HG03565 (cell line): ENCODE data around the gene PLEKHM2.
A peak's percentile ranks its signal among the peaks of the same experiment; 100 is the strongest.
"Not testable (repeated sequence)": the region's sequence is repeated elsewhere in the genome, so short reads cannot be mapped to it uniquely, and the experiment has no call there.

ENCODE experiments used
- ATAC-seq: cut with Tn5 transposase; IDR thresholded peaks from one replicate; pipeline ENCODE4 v1.9.1; 2021; ENCODE audit warnings: mild to moderate bottlenecking, moderate library complexity; ENCODE audit not compliant: unreplicated experiment

PLEKHM2 gene

DNA sequence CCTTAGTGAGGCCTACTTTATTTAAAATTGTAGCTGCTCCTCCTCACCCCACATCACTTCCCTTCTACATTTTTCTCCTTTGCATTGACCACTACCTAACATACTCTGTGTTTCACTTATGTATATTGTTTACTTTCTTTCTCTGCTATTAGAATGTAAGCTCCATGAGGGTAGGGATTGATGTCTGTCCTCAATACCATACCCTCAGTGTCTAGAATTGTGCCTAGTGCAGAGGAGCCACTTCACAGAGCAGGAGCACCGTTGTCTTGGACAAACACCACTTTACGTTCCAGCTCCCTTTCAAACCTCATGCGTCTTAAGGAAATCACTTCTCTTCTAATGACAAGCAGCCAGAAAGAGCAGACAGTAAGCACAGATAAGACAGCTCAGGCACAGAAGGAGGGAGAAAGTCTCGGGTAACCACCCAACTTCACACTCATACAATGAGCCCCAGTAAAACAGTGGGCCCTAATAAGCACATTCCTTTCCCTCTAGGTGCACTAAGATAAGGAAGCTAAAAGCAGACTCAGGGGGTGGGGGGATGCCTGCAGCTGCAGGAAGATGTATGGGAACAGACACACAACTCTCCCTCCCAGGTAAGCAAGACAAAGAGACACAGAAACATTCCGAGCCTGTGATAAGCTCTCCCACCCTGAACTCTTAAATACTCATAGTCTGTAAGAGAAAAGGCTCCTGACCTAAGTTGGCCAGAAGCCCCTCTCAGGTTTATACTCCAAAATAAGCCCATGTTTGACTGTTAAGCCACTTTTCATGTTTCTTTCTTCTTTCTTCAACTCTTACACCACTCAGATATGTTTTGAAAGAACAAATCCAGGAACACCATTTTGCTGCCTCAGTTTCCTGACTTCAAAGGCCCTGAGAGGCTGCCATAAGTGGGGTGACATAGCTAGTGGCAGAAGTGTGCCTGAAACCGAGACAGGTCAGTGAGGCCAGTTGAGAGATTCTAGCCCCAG is 7.1 kb upstream of the PLEKHM2 start:
- no peak for ATAC-seq

DNA sequence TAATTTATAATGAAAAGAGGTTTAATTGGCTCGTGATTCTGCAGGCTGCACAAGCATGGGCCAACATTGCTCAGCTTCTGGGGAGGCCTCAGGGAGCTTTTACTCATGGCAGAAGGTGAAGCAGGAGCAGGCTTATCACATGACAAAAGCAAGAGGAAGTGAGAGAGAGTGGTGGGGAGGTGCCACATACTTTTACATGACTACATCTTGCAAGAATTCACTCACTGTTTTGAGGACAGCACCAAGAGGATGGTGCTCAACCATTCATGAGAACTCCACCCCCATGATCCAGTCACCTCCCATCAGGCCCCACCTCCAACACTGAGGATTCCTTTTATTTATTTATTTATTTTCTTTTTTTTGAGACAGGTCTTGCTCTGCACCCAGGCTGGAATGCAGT is 5.5 kb upstream of the PLEKHM2 start:
- ATAC-seq, result no peak

DNA sequence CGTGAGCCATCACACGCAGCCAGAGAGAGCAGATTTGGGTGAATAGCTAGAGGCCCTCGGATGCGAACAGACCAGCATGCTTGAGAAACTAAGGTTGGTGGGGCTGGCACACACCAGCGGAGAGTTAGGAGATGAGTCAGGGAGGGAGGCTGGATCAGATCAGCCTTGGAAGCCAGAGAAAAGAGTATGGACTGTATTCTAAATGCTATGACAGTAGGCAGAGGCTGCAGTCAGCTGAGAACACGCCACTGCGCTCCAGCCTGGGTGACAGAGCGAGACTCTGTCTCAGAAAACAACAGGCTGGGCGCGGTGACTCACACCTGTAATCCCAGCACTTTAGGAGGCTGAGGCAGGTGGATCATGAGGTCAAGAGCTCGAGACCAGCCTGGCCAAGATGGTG is 4.0 kb upstream of the PLEKHM2 start:
- no peak for ATAC-seq

DNA sequence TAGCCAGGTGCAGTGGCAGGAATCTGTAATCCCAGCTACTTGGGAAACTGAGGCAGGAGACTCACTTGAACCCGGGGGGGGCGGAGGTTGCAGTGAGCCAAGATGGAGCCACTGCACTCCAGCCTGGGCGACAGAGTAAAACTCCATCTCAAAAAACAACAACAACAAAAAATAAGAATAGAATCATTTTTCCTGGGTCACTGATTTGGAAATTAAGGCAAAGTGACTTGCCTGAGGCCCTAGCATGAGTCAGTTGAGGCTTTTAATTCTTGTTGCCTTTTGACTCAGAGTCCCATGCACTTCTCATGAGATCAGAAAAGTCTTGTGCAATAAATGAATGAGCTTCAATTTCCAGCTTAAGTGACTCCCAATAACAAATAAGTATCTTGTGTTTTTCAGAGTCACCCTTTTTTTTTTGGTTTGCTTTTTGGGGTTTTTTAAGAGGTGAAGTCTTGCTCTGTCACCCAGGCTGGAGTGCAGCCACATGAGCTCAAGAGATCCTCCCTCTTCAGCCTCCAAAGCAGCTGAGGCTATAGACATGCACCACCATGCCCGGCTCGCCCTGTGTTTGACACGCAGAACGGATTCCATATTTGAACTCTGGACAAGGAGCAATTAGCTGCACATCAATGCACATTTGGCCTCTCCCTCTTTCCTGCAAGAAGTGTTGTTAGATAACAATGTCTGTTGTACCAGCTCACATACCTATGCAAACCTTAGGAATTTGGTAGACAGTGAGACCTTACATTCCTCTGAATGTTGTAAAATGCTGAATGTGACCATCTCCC is 3.4 kb upstream of the PLEKHM2 start:
- no peak for ATAC-seq

DNA sequence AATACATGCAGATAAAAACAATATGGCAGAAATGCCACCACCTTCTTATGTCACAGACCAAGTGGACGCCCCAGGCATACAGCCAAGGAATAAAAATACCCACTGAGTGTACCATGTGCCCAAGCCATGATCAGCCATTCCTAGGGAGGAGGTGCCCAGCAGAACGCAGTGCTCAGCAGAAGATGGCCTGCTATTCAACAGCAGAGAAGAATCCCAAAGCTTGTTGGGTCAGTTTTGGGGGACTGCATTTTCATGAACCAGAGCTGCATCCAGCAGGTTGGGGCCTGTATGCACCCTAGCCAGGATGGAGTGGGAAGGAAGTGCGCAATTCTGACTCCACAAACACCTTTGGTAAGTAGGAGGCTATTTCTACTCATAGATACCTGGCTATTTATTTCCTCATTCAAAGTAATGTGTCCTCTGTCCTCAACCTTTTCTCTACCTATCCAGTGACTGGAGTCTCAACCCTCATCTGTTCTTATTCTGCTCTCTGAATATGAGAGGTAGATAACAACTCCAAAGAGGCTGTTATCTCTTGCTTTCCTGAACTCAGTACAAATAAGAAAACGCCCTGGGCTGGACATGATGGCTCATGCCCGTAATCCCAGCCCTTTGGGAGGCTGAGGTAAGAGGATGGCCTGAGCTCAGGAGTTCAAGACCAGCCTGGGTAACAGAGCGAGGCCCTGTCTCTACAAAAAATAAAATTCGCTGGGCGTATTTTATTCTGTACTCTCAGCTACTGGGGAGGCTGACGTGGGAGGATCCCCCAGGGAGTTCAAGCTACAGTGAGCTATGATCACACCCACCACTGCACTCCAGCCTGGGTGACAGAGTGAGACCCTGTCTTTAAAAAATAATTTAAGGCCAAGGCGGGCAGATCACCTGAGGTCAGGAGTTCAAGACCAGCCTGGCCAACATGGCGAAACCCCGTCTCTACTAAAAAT is 2.5 kb upstream of the PLEKHM2 start:
- no peak for ATAC-seq

DNA sequence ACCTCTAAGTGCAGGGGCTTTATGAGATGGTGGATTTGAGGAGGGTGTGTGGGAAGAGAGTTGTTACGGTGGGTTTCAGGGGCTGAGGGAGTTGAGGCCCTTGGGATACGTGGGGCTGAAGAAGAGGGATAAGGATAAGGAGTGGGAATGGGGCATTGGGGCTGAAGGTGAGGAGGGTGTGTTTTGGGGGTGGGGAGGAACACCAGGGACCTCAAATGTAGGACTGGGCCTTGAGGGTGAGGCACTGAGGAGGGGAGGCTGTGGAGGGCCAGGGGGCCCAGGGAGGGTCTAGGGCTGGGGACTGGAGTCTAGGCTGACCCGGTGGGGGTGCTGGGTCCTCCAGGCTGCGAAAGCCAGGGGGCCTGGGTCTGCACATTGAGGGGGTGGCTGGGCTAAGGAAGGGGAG is 1.2 kb upstream of the PLEKHM2 start:
- no peak for ATAC-seq

DNA sequence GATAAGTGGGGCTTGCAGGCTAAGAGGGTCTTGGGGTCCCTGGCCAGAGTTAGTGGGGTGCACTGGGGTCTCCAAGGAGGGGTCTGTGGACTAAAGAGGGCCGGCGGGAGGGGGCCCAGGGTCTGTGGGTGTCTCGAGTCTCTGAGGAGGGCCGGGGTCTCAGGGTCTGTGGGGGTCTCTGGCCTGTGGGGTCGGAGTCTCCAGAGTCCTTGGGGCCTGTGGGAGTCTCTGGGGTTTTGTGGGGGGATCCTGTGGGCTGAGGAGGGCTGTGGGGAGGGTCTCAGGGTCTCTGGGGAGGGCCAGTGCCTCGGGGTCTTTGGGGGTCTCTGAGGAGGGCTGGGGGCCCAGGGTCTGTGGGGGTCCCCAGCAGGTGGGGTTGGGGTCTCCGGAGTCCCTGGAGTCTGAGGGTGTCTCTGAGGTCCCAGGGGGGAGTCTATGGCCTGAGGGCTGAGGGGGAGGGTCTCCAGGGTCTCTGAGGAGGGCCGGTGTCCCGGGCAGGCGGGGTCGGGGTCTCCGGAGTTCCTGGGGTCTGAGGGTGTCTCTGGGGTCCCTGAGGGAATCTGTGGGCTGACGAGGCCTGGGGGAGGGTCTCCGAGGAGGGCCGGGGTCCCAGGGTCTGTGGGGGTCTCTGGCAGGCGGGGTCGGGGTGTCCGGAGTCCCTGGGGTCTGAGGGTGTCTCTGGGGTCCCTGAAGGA is 628 bp upstream of the PLEKHM2 start:
- no peak for ATAC-seq

DNA sequence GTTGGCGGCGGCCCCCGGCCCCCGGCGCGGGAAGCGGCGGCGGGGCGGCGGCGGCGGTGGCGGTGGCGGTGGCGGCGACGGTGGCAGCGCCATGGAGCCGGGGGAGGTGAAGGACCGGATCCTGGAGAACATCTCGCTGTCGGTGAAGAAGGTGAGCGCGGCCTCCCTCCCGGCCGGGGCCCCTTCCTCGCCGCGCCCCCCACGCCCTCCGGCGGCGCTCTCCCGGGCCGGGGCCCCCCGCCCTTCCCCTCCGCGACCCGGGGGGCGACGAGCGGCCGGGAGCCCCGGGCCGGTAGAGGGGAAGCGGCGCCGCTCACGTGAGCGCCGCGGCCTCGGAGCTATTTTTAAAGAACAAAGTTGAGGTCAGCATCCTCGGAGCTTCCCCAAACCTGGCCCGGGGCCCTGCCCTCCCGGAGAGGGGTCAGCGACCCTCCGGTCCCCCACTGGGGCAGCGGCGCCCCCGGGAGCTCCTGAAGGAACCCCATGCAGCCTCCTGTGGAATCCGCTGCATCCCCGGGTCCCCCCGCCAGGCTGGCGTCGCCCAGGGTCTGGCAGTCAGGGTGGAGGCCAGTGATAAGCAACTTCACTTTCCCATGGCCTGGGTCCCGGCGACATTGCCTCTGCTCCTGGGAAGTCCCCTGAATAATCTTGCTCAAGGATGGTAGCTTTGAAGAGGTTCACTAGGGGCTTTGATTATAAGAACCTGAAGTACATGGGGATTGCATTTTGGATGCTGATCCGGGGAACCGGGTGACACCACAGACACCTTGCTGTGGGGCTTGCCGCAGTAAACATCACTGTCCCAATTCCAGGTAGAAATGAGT is 560 bp downstream of the PLEKHM2 start:
- ATAC-seq, result no peak

DNA sequence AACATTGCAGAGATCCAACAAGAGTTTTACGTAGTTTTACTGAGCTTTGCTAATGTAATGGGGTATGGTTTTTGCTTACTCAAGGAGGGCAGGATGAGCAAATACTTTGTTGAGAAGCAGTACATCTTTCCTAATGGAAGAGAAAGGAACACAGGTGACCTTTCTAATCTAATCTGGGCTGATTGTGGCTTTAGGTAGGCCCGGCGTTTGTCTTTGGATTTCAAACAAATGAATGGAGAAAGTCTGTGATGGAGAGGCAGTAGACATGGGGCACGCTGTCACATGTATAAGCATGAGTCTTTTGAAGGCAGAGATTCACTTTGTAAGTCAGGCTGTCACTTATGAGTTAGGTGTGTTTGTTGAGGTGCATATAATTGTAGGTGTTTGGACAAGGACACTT is 1.7 kb downstream of the PLEKHM2 start:
- ATAC-seq, result no peak

DNA sequence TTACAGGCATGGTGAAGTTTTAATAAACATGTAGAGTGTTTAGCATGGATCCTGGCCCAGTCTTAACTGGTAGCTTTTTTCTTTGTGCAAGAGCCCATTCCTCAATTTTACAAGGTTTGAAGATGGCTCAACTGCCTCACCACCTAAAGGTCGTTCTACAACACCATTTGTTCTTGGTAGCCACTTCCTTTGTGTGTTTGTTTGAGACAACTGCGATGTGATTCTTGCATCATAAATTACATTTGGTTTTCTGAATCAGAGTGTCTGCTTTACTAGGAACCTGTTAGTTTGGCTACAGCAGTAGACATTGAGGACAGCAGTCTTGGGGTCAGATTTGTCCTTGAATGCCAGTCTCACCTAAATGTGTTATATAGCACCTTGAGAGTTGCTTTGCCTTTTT is 3.3 kb downstream of the PLEKHM2 start:
- no peak for ATAC-seq

DNA sequence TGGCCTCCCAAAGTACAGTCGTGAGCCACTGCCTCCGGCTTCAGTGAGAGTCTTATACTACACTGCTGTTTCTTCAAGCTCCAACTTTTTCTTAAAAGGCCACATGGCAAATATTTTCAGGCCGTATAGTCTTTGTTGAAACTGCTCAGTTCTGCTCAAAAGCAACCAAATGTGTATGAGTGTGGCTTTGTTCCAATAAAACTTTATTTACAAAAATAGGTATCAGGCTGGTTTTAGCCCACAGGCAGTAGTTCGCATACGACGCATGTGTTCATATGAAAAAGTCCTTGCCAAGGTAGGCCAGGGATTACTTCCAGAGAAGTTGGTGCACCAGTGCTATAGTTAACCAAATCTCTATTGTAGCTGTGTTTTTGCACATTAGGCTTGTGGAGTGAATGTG is 6.2 kb downstream of the PLEKHM2 start:
- ATAC-seq, result no peak

DNA sequence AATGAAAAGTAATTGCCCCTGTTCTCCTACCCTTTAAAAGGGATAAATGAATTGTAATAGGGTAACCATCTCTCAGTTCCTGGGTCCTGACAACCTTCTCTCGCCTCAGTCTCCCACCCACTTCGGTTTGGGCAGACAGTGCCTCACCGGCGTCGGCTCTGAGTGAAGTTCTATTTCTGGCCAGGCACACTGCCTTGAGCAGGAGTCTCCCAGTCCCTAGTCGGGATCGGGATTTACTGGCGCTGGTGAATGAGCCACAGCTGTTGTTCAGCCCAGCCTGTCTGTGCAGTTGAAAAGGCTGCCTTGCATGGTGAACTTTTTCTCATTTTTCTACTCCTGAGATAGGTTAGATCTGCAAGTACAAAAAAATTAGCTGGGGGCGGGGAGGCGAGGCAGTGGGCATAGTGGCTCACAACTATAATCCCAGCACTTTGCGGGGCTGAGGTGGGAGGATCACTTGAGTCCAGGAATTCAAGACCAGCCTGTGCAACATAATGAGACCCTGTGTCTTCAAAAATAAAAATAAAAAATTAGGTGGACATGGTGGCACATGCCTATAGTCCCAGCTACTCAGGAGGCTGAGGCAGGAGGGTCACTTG is 7.4 kb downstream of the PLEKHM2 start:
- ATAC-seq, result no peak

DNA sequence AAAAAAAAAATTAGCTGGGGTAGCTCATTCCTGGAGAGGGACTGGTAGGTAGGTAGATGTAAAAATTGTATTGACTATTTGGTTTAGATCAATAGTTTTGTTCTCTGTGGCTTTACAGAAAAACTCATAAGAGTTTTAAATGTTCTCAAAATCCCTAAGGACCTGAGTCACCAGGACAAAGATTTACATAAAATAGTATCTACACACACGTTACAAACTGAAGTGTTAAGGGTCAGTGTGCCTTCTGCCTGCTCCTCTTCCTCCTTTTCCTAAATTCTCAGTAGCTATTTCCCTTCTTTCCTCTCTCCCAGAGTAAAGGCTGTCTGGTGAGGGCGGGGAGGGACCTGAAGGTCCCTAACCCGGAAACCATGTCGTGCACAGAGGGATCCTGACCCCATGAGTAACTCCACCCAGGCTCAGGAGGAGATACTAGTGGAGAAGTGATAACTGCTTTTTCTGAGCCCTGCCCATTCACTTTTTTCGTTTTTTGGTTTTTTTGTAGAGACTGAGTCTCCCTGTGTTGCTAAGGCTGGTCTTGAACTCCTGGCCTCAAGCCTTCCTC is 8.1 kb downstream of the PLEKHM2 start:
- no peak for ATAC-seq

DNA sequence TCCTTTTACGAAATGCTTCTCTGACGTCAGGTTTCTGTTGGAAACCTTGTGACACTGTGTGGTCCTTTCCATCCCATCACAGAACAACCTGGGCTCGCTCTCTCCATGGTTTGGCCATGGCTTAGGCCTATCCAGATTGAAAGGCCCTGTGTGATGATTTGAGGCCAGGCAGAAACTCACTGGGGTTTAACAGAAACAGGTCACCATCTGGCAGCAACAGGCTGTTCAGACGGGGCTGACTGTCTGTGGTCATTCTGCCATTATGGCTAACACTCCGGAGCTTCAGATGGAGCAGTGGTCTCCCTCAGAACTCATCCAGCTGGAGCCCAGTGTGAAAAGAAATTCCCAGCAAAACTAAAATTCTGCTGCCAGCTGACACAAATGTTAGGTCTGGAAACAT is 9.3 kb downstream of the PLEKHM2 start:
- no peak for ATAC-seq

DNA sequence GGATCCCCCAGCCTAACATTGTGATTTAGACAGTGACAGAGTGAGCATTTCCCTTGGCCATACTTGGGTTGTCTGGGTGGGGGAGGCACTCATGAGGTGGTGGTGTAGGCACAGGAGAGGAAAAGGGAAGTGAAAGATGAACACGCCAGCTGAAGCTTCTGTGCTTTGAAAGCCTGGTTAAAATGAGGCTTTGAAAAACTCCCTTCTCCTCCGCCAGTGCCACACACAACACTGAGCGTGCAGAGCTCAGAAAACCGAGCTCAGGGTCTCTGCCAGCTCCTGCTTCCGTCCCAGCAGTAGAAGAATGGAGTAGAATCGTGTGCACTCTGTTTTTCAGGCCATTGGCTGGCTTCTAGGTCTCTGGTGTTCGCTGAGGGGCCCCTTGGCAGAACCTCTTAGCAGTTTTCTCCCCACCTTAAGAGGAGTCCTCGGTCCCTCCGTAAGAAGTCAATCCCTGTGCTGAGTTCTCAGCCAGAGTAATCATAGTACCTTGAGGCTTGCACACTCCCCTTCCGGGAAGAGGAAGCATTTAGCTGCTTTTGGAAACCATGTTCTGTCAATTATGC is 12.9 kb downstream of the PLEKHM2 start:
- ATAC-seq, result peak; percentile 80

DNA sequence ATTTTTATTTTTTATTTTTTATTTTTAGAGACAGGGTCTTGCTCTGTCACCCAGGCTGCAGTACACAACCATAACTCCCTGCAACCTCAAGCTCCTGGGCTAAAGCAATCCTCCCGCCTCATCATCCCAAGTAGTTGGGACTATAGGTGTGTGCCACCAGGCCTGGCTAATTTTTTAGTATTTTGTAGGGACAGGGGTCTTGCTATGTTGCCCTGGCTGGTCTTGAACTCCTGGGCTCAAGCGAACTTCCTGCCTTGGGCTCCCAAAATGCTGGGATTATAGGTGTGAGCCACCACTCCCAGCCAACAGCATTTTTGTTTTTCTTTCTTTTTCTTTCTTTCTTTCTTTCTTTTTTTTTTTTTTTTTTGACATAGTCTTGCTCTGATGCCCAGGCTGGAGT is 14.1 kb downstream of the PLEKHM2 start:
- ATAC-seq, result no peak

DNA sequence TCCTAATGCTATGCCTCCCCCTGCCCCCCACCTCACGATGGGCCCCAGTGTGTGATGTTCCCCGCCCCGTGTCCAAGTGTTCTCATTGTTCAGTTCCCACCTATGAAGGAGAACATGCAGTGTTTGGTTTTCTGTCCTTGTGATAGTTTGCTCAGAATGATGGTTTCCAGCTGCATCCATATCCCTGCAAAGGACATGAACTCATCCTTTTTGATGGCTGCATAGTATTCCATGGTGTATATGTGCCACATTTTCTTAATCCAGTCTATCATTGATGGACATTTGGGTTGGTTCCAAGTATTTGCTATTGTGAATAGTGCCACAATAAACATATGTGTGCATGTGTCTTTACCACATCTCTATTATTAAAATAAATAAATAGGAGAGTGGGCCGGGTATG is 15.2 kb downstream of the PLEKHM2 start:
- not testable (repeated sequence) for ATAC-seq

DNA sequence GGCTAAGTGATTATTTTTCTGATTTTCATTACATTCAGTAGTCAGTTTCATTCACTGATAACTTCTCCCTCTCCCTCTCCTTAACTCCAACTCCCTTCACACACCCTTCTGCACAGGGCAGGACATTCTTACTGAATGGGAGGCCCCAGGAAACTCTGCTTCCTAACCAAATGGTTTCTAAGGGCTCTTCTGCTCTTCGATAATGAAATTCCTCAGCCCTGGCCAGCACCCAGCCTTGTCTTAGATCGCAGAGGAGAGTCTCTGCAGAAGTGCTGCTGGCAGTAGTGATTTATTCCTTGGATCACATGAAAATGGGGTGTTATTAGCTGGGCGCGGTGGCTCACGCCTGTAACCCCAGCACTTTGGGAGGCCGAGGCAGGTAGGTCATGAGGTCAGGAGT is 16.4 kb downstream of the PLEKHM2 start:
- no peak for ATAC-seq
